IMR-90 (cell line): ENCODE data around the gene TMC4. TPM values are rescaled to one million over a fixed set of nuclear protein-coding genes. Genes with fewer than 3 reads are reported as not detected.

Source experiments
- ATAC-seq: fragments of 200-7000 bp; cut with Tn5 transposase; 2 replicates; pipeline ENCODE4 v1.9.1; 2020; ENCODE audit warnings: low read depth, mild to moderate bottlenecking, moderate library complexity
- BruUV-seq: library from RNA; stranded (reverse); fragments of 400-500 nt; replicated peaks from 2 replicates; lab custom pipeline; 2021; lab: Mats Ljungman, UMichigan
- CTCF ChIA-PET: fragments of 300-600 bp; formaldehyde crosslinking; extraction: SDS; loops from one replicate; lab custom pipeline; 2021; ENCODE audit warnings: antibody characterized with exemption; lab: Yijun Ruan, JAX
- POLR2A ChIA-PET: fragments of 300-600 bp; sonication (Branson Sonifier 250); formaldehyde crosslinking; loops from one replicate; lab custom pipeline; 2022; ENCODE audit warnings: antibody characterized with exemption; ENCODE audit not compliant: unreplicated experiment; lab: Charles Lee
- DNase-seq: peaks from one replicate; pipeline ENCODE4 v3.0.0; 2013
- H2AFZ ChIP-seq: replicated peaks from 2 replicates; pipeline ENCODE3; 2013; ENCODE audit warnings: low read length, mild to moderate bottlenecking; ENCODE audit not compliant: poor library complexity
- H2AK5ac ChIP-seq: 2 replicates; pipeline ENCODE4 v1.6.1; 2013; ENCODE audit warnings: low read depth, low read length, inconsistent platforms
- H2AK9ac ChIP-seq: replicated peaks from 2 replicates; pipeline ENCODE3; 2013; ENCODE audit warnings: mild to moderate bottlenecking, low read depth, low read length, moderate library complexity; ENCODE audit not compliant: poor library complexity
- H2BK120ac ChIP-seq: 2 replicates; pipeline ENCODE4 v1.6.1; 2013; ENCODE audit warnings: low read depth, low read length, inconsistent platforms
- H2BK15ac ChIP-seq: 3 replicates; pipeline ENCODE4 v1.6.1; 2013; ENCODE audit warnings: low read depth, low read length, inconsistent platforms
- H2BK20ac ChIP-seq: 2 replicates; pipeline ENCODE4 v1.6.1; 2013; ENCODE audit warnings: low read depth, mild to moderate bottlenecking, inconsistent platforms, low read length, moderate library complexity
- H2BK5ac ChIP-seq: 2 replicates; pipeline ENCODE4 v1.6.1; 2013; ENCODE audit warnings: mild to moderate bottlenecking, low read depth, low read length, inconsistent platforms; ENCODE audit not compliant: poor library complexity, severe bottlenecking
- H3K14ac ChIP-seq: replicated peaks from 2 replicates; pipeline ENCODE4 v1.6.1; 2013; ENCODE audit warnings: low read depth, low read length, inconsistent platforms
- H3K18ac ChIP-seq: 2 replicates; pipeline ENCODE4 v1.6.1; 2013; ENCODE audit warnings: low read depth, low read length, control low read depth
- H3K23ac ChIP-seq: 2 replicates; pipeline ENCODE4 v1.6.1; 2013; ENCODE audit warnings: low read depth, low read length, inconsistent platforms
- H3K27ac ChIP-seq: 2 replicates; pipeline ENCODE4 v1.5.1; 2013; ENCODE audit warnings: mild to moderate bottlenecking, control low read depth, low read length; ENCODE audit not compliant: insufficient read depth
- H3K27me3 ChIP-seq: 2 replicates; pipeline ENCODE4 v1.6.1; 2013; ENCODE audit warnings: low read length; ENCODE audit not compliant: control insufficient read depth, insufficient read depth
- H3K36me3 ChIP-seq: 2 replicates; pipeline ENCODE4 v1.6.1; 2013; ENCODE audit warnings: low read length, mixed read lengths; ENCODE audit not compliant: control insufficient read depth, insufficient read depth
- H3K4ac ChIP-seq: 2 replicates; pipeline ENCODE4 v1.6.1; 2013; ENCODE audit warnings: low read depth, low read length, inconsistent platforms
- H3K4me1 ChIP-seq: 2 replicates; pipeline ENCODE4 v1.6.1; 2013; ENCODE audit warnings: low read length, mixed read lengths; ENCODE audit not compliant: control insufficient read depth, insufficient read depth
- H3K4me2 ChIP-seq: 2 replicates; pipeline ENCODE4 v1.6.1; 2013; ENCODE audit warnings: low read depth, mild to moderate bottlenecking, control low read depth, low read length, moderate library complexity
- H3K4me3 ChIP-seq: 2 replicates; pipeline ENCODE4 v1.5.1; 2013; ENCODE audit warnings: low read depth, mild to moderate bottlenecking, control low read depth, low read length, moderate library complexity; ENCODE audit not compliant: insufficient read depth
- H3K56ac ChIP-seq: 2 replicates; pipeline ENCODE4 v1.6.1; 2013; ENCODE audit warnings: low read length, inconsistent platforms; ENCODE audit not compliant: insufficient read depth; ENCODE audit errors: extremely low read depth
- H3K79me1 ChIP-seq, 2 experiments: 2 replicates each; pipeline ENCODE4 v1.6.1; 2013; ENCODE audit warnings: low read length in 2 of 2, inconsistent platforms in 1 of 2, low read depth in 1 of 2
- H3K9ac ChIP-seq: 2 replicates; pipeline ENCODE4 v1.6.1; 2013; ENCODE audit warnings: low read depth, low read length, control low read depth
- H3K9me1 ChIP-seq: 2 replicates; pipeline ENCODE4 v1.6.1; 2013; ENCODE audit warnings: low read length, inconsistent platforms; ENCODE audit not compliant: insufficient read depth
- H3K9me3 ChIP-seq: 2 replicates; pipeline ENCODE4 v1.6.1; 2013; ENCODE audit warnings: low read length; ENCODE audit not compliant: control insufficient read depth, insufficient read depth
- H4K20me1 ChIP-seq: 2 replicates; pipeline ENCODE4 v1.6.1; 2013; ENCODE audit warnings: low read length, inconsistent platforms; ENCODE audit not compliant: insufficient read depth
- H4K5ac ChIP-seq: 2 replicates; pipeline ENCODE4 v1.6.1; 2013; ENCODE audit warnings: mild to moderate bottlenecking, low read depth, low read length, control low read depth
- H4K8ac ChIP-seq, 2 experiments: 2 replicates each; pipeline ENCODE4 v1.6.1; 2013; ENCODE audit warnings: low read depth in 2 of 2, low read length in 2 of 2, control low read depth in 1 of 2, inconsistent platforms in 1 of 2
- H4K91ac ChIP-seq: 2 replicates; pipeline ENCODE4 v1.6.1; 2013; ENCODE audit warnings: low read depth, low read length, inconsistent platforms; ENCODE audit not compliant: insufficient read depth
- MAFK ChIP-seq: IDR thresholded peaks from 2 replicates; pipeline ENCODE4 v1.6.1; 2012; ENCODE audit warnings: low read depth, low read length, improper control_type of control experiment
- WGBS, 2 experiments: methylation state at CpG; one replicate each; pipeline versions ENCODE4 v1.1.5 to v1.1.7; 2013; ENCODE audit warnings: missing lambda C conversion rate in 2 of 2; ENCODE audit not compliant: insufficient read length in 1 of 2; ENCODE audit errors: extremely low coverage in 2 of 2; 5-methylcytosine and 5-hydroxymethylcytosine counted together
- dilution Hi-C: fragments of 300-500 bp; cut with HindIII; formaldehyde crosslinking; loops from one replicate; pipeline ENCODE4 v1.14.3; 2018; ENCODE audit warnings: low sequenced_read_pairs; ENCODE audit not compliant: unreplicated experiment
- in situ Hi-C: fragments of 300-500 bp; cut with MboI; formaldehyde crosslinking; loops from 3 replicates; pipeline ENCODE4 v1.14.3; 2019; ENCODE audit warnings: low sequenced_read_pairs, inconsistent platforms, mixed read lengths
- intact Hi-C: fragments of 100-400 bp; cut with micrococcal nuclease; formaldehyde crosslinking; loops from 2 replicates; pipeline ENCODE4 v1.10.0; 2022
- polyA plus RNA-seq, 3 experiments: library from polyadenylated mRNA; depleted of rRNA; stranded (reverse); fragments of >200 nt; gene quantifications; 2 replicates each; pipeline ENCODE4 v1.2.3, GENCODE V29; 2012; ENCODE audit warnings: low replicate concordance in 1 of 3
- total RNA-seq: library from RNA; depleted of rRNA; stranded (reverse); fragments of >200 nt; gene quantifications from 2 replicates; pipeline ENCODE4 v1.2.3, GENCODE V29; 2012

TMC4 gene
- total and polyA plus RNA-seq, 2 of the 4 experiments (the other 2 are of a cell fraction) = 0.72 to 1.1 TPM

- H2AK5ac ChIP-seq = no peak overlapping the region
- no TSS peak for BruUV-seq
- in situ Hi-C loops = no loop called here
- ATAC-seq (no peak), DNase-seq (no peak)
- H2AK9ac ChIP-seq = no peak overlapping the region
- H2AFZ ChIP-seq = no peak overlapping the region
- no peaks in the 10 kb centered on the region for H3K27me3 ChIP-seq
- no peak overlapping the region for H2BK120ac ChIP-seq
- no peak overlapping the region for H4K91ac ChIP-seq
- no peak overlapping the region for H2BK15ac ChIP-seq
- H4K20me1 ChIP-seq = peaks cover 2% of the 10 kb centered on the region; the same call in 1 of the 2 replicates
- no peak overlapping the region for H4K5ac ChIP-seq
- H3K4me2 ChIP-seq = no peak overlapping the region
- H3K23ac ChIP-seq = no peak overlapping the region
- H4K8ac ChIP-seq = no peak overlapping the region
- H2BK5ac ChIP-seq = no peak overlapping the region
- no peak overlapping the region for H2BK20ac ChIP-seq
- no peak overlapping the region for H3K14ac ChIP-seq
- intact Hi-C loops = no loop called here
- no peak for TF ChIP-seq MAFK
- H3K9me3 ChIP-seq = no peaks in the 10 kb centered on the region
- H3K36me3 ChIP-seq = peaks cover 17% of the 10 kb centered on the region
- 61% methylated on average over 3 of the region's 25 CpGs; no CpG with 5 or more reads in 1 of the 2 experiments for WGBS, 2 experiments
- no peak overlapping the region for H3K27ac ChIP-seq
- peaks cover 0 to 4% of the 10 kb centered on the region in 2 experiments; a peak in 1 of 4 replicates for H3K79me1 ChIP-seq
- ChIA-PET POLR2A (interaction anchor here (0.6 kb wide), 1 partner anchor 194 kb away, joined by 3 read pairs; no protein-coding TSS in a partner anchor), CTCF (no interaction called here)
- H3K4me1 ChIP-seq = no peaks in the 10 kb centered on the region
- H3K4ac ChIP-seq = no peak overlapping the region
- no peak overlapping the region for H3K56ac ChIP-seq
- no peak overlapping the region for H3K9ac ChIP-seq
- H3K9me1 ChIP-seq = no peaks in the 10 kb centered on the region
- dilution Hi-C loops = no loop called here
- no peak overlapping the region for H3K18ac ChIP-seq
- no peak overlapping the region for H3K4me3 ChIP-seq
Observed at GRCh38 chr19:54173951-54174834, 1.2 kb upstream of the TMC4 start.
